Central memory CD8-positive, alpha-beta T cell (primary cell): ENCODE measurements around the gene CFAP73.

Experiments used
- ATAC-seq: fragments of 150-1000 bp; cut with Tn5 transposase; replicated peaks from 2 replicates; pipeline ENCODE4 v1.10.0; 2022; ENCODE audit warnings: mild to moderate bottlenecking, moderate FRiP score, moderate number of reproducible peaks; ENCODE audit not compliant: poor library complexity, severe bottlenecking; ENCODE audit errors: extremely low read depth
- DNase-seq, 2 donors: peaks; one replicate each; pipeline ENCODE4 v3.0.0; 2021; ENCODE audit warnings: low spot score in 2 of 2
- H3K27ac Mint-ChIP-seq: one replicate; pipeline ENCODE4 v1.8.0; 2022; ENCODE audit warnings: low read depth, mild to moderate bottlenecking, moderate library complexity, mixed read lengths
- H3K27me3 Mint-ChIP-seq: one replicate; pipeline ENCODE4 v1.8.0; 2022; ENCODE audit warnings: mixed read lengths
- H3K36me3 Mint-ChIP-seq: one replicate; pipeline ENCODE4 v1.8.0; 2022; ENCODE audit warnings: mild to moderate bottlenecking, moderate library complexity, mixed read lengths; ENCODE audit not compliant: insufficient read depth
- H3K4me1 Mint-ChIP-seq: one replicate; pipeline ENCODE4 v1.8.0; 2022; ENCODE audit warnings: mixed read lengths
- H3K4me3 Mint-ChIP-seq: one replicate; pipeline ENCODE4 v1.8.0; 2022; ENCODE audit warnings: mild to moderate bottlenecking, moderate library complexity, mixed read lengths
- H3K9me3 Mint-ChIP-seq: one replicate; pipeline ENCODE4 v1.8.0; 2022; ENCODE audit warnings: mixed read lengths

Gene CFAP73

GRCh38 chr12:113149361-113150150 is at the start of gene CFAP73:
TSS of gene CFAP73 (plus strand) at chr12:113149724. CDS start at chr12:113149858, 134 bp downstream.
- no peak within 1 kb of the TSS for H3K27ac Mint-ChIP-seq
- no peaks in the 10 kb centered on the region for H3K9me3 Mint-ChIP-seq
- peaks cover 23% of the 10 kb centered on the region for H3K27me3 Mint-ChIP-seq
- ATAC-seq: no peak
- no peak for DNase-seq
- no peak within 1 kb of the TSS for H3K4me3 Mint-ChIP-seq
- H3K36me3 Mint-ChIP-seq: peaks cover 4% of the 10 kb centered on the region
- peaks cover 9% of the 10 kb centered on the region for H3K4me1 Mint-ChIP-seq

GRCh38 chr12:113099764-113100163 is 49.8 kb upstream of the CFAP73 start:
- Mint-ChIP-seq H3K36me3 (peaks cover 3% of the 10 kb centered on the region), H3K4me3 (no peak overlapping the region), H3K9me3 (no peaks in the 10 kb centered on the region), H3K4me1 (peaks cover 20% of the 10 kb centered on the region), H3K27ac (no peak overlapping the region), H3K27me3 (no peaks in the 10 kb centered on the region)
- ATAC-seq: no peak
- DNase-seq: no peak

- Mint-ChIP-seq H3K9me3 (no peaks in the 10 kb centered on the region), H3K4me3 (no peak overlapping the region), H3K36me3 (peaks cover 3% of the 10 kb centered on the region), H3K27me3 (no peaks in the 10 kb centered on the region), H3K4me1 (peaks cover 13% of the 10 kb centered on the region), H3K27ac (no peak overlapping the region)
- ATAC-seq (no peak), DNase-seq (no peak)
Observed at GRCh38 chr12:113101751-113102150, 47.8 kb upstream of the CFAP73 start.

GRCh38 chr12:113102811-113103210 is 46.7 kb upstream of the CFAP73 start:
- no peaks in the 10 kb centered on the region for H3K27me3 Mint-ChIP-seq
- H3K27ac Mint-ChIP-seq: no peak overlapping the region
- H3K4me3 Mint-ChIP-seq: no peak overlapping the region
- no peak for DNase-seq
- H3K36me3 Mint-ChIP-seq: peaks cover 3% of the 10 kb centered on the region
- ATAC-seq: no peak
- H3K9me3 Mint-ChIP-seq: no peaks in the 10 kb centered on the region
- H3K4me1 Mint-ChIP-seq: peaks cover 13% of the 10 kb centered on the region

DNA sequence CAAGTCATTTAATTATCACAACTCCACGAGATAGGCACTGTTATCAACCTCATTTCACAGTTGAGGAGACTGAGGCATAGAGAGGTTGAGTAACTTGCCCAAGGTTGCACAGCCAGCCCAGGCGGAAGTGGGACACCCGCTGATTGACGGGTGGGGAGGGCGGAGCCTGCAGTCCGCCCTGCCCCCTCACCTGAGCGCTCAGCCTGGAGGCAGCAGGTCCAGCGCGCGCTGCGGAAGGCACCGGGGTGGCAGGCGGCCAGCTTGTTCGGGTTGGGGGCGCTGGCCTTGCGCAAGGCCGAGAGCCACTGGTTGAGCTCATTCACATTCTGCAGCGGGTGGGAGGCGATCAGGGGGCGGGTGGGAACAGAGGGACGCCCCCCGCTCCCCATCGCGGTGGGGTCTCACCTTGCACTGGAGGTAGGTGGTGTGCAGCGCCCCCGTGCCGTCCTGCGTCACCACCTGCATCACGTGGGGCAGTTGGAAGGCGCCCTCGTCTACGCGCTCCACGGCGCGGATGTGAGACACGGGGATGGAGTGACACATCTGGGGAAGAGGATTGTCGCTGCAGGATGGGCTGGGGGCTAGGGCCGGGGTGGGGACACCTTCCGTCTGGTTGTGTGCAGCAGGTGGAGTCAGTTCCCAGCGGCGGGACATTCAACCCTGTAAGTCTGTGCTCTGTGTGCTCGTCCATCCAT is 45.6 kb upstream of the CFAP73 start:
- peak overlapping the region; percentile 74 for H3K4me3 Mint-ChIP-seq
- DNase-seq: peak; percentile 33 to 46

GRCh38 chr12:113104953-113105510 is 44.5 kb upstream of the CFAP73 start:
- H3K4me3 Mint-ChIP-seq: no peak overlapping the region
- no peaks in the 10 kb centered on the region for H3K27me3 Mint-ChIP-seq
- no peaks in the 10 kb centered on the region for H3K9me3 Mint-ChIP-seq
- peaks cover 18% of the 10 kb centered on the region for H3K4me1 Mint-ChIP-seq
- peaks cover 6% of the 10 kb centered on the region for H3K36me3 Mint-ChIP-seq
- DNase-seq (no peak), ATAC-seq (no peak)
- peak overlapping the region; percentile 22 for H3K27ac Mint-ChIP-seq

More for the DNA sequence above, 45.6 kb upstream of the CFAP73 start:
- ATAC-seq: peak; percentile 90
- Mint-ChIP-seq H3K27ac (no peak overlapping the region), H3K27me3 (no peaks in the 10 kb centered on the region), H3K9me3 (no peaks in the 10 kb centered on the region), H3K4me1 (peaks cover 8% of the 10 kb centered on the region), H3K36me3 (peaks cover 3% of the 10 kb centered on the region)

GRCh38 chr12:113105606-113106271 is 43.8 kb upstream of the CFAP73 start:
- peaks cover 23% of the 10 kb centered on the region for H3K4me1 Mint-ChIP-seq
- no peak for ATAC-seq
- peaks cover 6% of the 10 kb centered on the region for H3K36me3 Mint-ChIP-seq
- H3K9me3 Mint-ChIP-seq: no peaks in the 10 kb centered on the region
- no peak overlapping the region for H3K4me3 Mint-ChIP-seq
- no peak overlapping the region for H3K27ac Mint-ChIP-seq
- DNase-seq: no peak
- H3K27me3 Mint-ChIP-seq: no peaks in the 10 kb centered on the region

DNA sequence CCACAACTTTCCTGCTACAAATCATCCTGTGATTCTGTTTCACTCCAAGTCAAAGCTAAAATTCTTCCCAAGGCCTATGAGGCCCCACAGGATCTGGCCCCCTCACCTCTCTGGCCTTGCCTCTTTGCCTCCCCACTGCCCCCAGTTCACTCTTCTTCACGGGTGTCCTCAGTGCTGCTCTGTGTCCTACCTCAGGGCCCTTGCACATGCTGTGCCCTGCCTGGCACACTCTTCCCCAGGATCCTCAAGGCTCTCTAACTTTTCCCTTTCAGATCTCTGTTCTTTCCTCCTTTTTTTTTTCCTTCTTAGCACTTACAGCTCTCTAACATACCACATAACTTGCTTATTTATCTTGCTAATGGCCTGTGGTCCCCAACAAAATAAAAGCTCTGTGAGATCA is 43.2 kb upstream of the CFAP73 start:
- H3K4me1 Mint-ChIP-seq: peaks cover 28% of the 10 kb centered on the region
- ATAC-seq: no peak
- H3K27ac Mint-ChIP-seq: peak overlapping the region; percentile 17
- DNase-seq: no peak
- H3K9me3 Mint-ChIP-seq: no peaks in the 10 kb centered on the region
- no peak overlapping the region for H3K4me3 Mint-ChIP-seq
- H3K36me3 Mint-ChIP-seq: peaks cover 6% of the 10 kb centered on the region
- H3K27me3 Mint-ChIP-seq: no peaks in the 10 kb centered on the region

GRCh38 chr12:113108308-113108707 is 41.2 kb upstream of the CFAP73 start:
- H3K4me1 Mint-ChIP-seq: peaks cover 29% of the 10 kb centered on the region
- H3K36me3 Mint-ChIP-seq: peaks cover 6% of the 10 kb centered on the region
- DNase-seq (no peak), ATAC-seq (no peak)
- H3K4me3 Mint-ChIP-seq: no peak overlapping the region
- no peaks in the 10 kb centered on the region for H3K27me3 Mint-ChIP-seq
- no peaks in the 10 kb centered on the region for H3K9me3 Mint-ChIP-seq
- no peak overlapping the region for H3K27ac Mint-ChIP-seq

GRCh38 chr12:113109360-113109759 is 40.2 kb upstream of the CFAP73 start:
- ATAC-seq (no peak), DNase-seq (no peak)
- H3K27me3 Mint-ChIP-seq: no peaks in the 10 kb centered on the region
- H3K36me3 Mint-ChIP-seq: peaks cover 2% of the 10 kb centered on the region
- H3K27ac Mint-ChIP-seq: peak overlapping the region; percentile 5
- no peak overlapping the region for H3K4me3 Mint-ChIP-seq
- H3K9me3 Mint-ChIP-seq: no peaks in the 10 kb centered on the region
- H3K4me1 Mint-ChIP-seq: peaks cover 21% of the 10 kb centered on the region

GRCh38 chr12:113109872-113110599 is 39.5 kb upstream of the CFAP73 start:
- Mint-ChIP-seq H3K4me3 (no peak overlapping the region), H3K9me3 (no peaks in the 10 kb centered on the region), H3K4me1 (peaks cover 21% of the 10 kb centered on the region), H3K27me3 (no peaks in the 10 kb centered on the region), H3K27ac (peak overlapping the region; percentile 5), H3K36me3 (peaks cover 2% of the 10 kb centered on the region)
- ATAC-seq: peak; percentile 88
- no peak for DNase-seq

DNA sequence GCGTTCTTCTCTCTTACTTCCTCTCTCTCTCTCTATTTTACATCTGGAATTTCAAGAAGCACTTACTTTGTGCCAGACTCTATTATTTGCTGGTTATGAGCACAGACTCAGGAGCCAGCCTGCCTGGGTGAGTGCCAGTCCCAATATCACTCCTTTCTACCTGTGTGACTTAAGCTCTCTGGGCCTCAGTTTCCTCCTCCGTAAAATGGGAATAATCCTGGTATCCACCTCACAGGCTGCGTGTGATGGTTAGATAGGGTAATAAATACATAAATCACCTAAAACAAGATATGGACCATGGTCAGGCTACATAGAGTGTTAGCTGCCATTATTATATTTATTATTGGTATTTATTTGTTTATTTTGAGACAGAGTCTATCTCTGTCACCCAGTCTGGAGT is 38.3 kb upstream of the CFAP73 start:
- no peak overlapping the region for H3K27ac Mint-ChIP-seq
- ATAC-seq: no peak

More for the DNA sequence above, 38.3 kb upstream of the CFAP73 start:
- Mint-ChIP-seq H3K9me3 (no peaks in the 10 kb centered on the region), H3K4me3 (no peak overlapping the region), H3K4me1 (peaks cover 21% of the 10 kb centered on the region), H3K27me3 (no peaks in the 10 kb centered on the region), H3K36me3 (peaks cover 2% of the 10 kb centered on the region)
- DNase-seq: no peak
